Measurements from ENCODE around the gene SAMD4A.
"Not testable (repeated sequence)": the region's sequence is repeated elsewhere in the genome, so short reads cannot be mapped to it uniquely, and the experiment has no call there.

The SAMD4A gene

GRCh38 chr14:54722791-54723432, 156.0 kb downstream of the SAMD4A start:
- DNase-seq: peak in 1 of 58 donors; percentile 20

DNA sequence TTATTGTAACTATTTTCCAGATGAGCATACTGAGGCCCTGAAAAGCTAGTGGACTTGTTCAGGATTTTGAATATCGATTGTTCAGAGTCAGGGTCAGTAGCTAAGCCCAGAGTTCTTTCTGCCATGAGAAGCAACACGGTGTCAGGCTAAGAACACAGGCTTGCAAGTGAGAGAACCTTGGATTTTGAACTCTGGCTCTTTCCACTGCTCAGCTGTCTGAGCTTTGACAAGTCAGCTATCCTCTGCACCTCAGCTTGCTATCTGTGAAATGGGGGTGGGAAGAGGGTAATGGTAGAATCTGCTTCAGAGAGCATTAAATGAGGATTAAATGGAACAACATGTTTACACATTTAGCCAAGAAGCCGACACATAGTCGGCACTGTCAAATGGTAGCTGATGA, 157.2 kb downstream of the SAMD4A start:
- DNase-seq: no peak

- DNase-seq: no peak
Measured at GRCh38 chr14:54724676-54725325, 157.9 kb downstream of the SAMD4A start.

GRCh38 chr14:54725998-54726397, 159.1 kb downstream of the SAMD4A start:
- no peak for DNase-seq

GRCh38 chr14:54727929-54728328, 161.0 kb downstream of the SAMD4A start:
- DNase-seq: peak in 2 of 58 donors; percentile 6 to 12

- no peak for DNase-seq
Measured at GRCh38 chr14:54728700-54729527, 162.0 kb downstream of the SAMD4A start.

- DNase-seq: peak in 4 of 58 donors; percentile 14 to 31 (median 21)
Measured at GRCh38 chr14:54730156-54730961, 163.4 kb downstream of the SAMD4A start.

DNA sequence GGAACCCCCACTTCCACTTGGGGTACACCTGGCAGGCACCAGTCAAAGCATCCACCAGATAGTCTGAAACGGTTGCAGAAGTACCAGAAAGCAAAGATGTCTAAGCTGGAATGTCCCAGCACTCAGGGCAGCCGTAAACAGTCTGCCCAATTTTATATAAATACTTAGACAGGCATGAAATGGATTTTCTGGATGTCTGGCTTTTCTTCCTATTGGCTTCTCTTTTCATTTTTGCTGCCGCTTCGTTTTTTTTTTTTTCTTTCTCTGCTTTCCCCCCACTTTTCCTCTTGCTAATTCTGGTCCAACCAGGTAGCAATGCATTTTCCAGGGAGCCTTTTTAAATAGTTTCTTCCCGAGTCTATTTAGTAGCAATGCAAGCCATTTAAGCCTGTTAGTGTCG, 168.0 kb downstream of the SAMD4A start:
- DNase-seq: no peak

DNA sequence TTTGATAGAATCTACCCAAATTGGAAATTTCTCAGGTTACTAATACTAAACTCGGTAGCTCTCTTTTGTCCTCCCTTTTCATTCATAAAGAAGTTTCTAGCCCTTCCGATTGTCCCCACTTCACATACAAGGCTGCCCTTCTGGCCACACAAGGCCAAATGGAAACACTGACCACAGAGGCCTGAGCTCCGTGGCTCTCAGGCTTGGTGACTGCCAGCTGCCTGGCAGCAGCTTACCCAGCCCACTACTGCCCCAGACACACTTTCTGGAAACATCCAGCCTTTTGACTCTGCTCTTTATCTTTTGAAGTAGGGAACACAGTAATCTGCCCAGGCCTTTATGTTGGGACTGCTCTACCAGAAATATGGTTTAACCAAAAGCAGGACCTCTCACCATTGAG, 168.5 kb downstream of the SAMD4A start:
- DNase-seq: peak in 1 of 58 donors; percentile 4

- no peak for DNase-seq
Measured at GRCh38 chr14:54737132-54737711, 170.3 kb downstream of the SAMD4A start.

DNA sequence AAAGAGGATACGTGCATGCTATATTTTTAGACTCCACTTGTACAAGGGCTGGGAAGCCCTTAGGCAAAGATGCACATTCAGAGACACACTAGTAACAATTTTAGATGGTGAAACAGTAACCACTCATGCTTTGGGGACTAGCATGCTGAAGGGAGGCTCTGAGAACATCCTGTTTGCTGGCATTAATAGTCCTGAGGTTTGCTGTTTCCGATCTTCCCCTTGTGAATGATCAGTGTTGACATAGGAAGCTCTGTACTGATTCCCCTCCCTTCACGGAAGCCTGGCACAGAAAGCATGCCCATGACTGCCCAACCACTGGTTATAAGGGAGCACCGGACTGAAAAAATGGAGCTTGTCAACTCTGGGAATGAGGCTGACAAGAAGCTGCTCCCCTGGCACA, 171.1 kb downstream of the SAMD4A start:
- peak in 2 of 58 donors; percentile 11 to 26 for DNase-seq

DNA sequence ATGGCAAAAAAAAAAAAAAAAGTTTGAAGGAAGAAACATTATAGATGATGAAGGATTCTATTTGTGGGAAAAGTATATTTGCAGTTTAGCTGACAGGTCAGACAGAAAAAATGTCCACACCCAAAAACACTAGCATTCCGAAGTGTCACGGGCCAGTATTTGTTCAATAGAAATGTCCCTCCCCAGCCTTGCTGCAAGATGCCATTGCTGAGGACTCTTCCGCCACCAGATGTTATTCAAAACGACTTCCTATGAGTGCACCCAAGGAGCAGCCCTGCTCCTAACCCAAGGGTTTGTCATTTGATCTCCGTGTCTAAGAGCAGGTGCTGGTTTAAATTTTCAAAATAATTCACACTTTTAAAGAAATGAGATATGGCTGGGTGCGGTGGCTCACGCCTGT, 172.6 kb downstream of the SAMD4A start:
- DNase-seq: no peak

- DNase-seq: no peak
Measured at GRCh38 chr14:54742492-54743350, 175.8 kb downstream of the SAMD4A start.

- DNase-seq: no peak
Measured at GRCh38 chr14:54743382-54743781, 176.5 kb downstream of the SAMD4A start.

DNA sequence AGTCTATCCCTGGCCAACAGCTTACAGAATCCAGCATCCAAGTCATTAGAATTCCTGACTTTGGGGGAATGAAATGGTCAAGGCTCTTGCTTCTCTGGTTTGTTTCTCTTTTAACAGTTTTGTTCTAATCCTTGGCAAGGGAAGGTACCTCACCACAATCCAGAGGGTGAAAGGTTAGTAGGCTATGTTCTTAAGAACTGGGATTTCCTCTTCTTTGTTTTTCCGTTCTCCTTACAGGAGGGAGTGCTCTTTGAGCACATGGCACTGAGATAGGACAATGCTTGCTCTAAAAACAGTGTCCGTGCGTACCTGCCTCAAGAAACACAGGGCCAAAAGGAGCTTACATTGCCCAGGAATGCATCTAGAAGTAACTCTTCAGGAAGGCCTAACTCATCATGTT, 179.1 kb downstream of the SAMD4A start:
- no peak for DNase-seq

- no peak for DNase-seq
Measured at GRCh38 chr14:54747616-54748015, 180.7 kb downstream of the SAMD4A start.

GRCh38 chr14:54749180-54749579, 182.3 kb downstream of the SAMD4A start:
- DNase-seq: no peak

DNA sequence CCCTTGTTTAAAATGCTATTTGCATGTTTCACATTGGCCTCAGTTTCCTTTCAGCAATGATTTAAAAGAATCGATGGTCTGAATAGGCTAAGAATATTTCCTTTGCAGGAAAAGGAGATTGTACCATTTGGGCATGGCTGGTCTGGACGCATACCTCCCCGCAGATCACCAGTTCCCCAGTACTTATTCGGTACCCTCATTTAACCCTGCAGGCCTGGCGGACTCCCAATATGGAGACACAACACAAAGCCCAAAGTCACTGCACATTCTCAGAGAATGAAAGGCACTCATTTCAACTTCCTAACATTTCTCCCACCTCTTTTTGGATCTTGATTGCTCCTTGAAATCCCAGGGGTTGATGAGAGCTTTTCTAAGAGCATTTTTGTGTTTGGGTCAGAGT, 182.8 kb downstream of the SAMD4A start:
- DNase-seq: peak in 2 of 58 donors; percentile 6 to 10

DNA sequence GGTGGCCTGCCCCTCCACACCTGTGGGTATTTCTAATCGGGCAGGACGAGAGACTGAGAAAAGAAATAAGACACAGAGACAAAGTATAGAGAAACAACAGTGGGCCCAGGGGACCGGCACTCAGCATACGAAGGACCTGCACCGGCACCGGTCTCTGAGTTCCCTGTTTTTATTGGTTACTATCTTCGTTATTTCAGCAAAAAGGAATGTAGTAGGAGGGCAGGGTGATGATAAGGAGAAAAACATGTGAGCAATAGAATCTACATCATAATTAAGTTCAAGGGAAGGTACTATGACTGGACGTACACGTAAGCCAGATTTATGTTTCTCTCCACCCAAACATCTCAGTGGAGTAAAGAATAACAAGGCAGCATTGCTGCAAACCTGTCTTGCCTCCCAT, 185.7 kb downstream of the SAMD4A start:
- not testable (repeated sequence) for DNase-seq

DNA sequence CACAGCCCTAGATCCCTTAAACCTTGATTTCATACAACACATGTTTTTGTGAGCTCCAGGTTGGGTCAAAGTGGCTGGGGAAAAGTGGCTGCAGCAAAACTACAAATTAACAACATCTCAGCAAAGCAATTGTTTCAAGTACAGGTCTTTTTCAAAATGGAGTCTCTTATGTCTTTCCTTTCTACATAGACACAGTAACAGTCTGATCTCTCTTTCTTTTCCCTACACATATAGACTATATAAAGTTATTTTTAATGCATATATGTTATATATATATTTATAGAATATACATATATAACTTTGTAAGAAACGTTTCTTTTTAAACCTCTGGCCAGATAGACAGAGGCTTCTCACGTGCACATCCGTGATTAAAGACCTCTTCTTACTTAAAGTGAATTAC, 186.5 kb downstream of the SAMD4A start:
- DNase-seq: not testable (repeated sequence)
